ENCODE measurements around the gene SHANK2. TPM values are rescaled to one million over a fixed set of nuclear protein-coding genes. Genes with fewer than 3 reads are reported as not detected.

Gene SHANK2
- polyA plus RNA-seq, 1 donor from 2014 or later, result 13.6 TPM

DNA sequence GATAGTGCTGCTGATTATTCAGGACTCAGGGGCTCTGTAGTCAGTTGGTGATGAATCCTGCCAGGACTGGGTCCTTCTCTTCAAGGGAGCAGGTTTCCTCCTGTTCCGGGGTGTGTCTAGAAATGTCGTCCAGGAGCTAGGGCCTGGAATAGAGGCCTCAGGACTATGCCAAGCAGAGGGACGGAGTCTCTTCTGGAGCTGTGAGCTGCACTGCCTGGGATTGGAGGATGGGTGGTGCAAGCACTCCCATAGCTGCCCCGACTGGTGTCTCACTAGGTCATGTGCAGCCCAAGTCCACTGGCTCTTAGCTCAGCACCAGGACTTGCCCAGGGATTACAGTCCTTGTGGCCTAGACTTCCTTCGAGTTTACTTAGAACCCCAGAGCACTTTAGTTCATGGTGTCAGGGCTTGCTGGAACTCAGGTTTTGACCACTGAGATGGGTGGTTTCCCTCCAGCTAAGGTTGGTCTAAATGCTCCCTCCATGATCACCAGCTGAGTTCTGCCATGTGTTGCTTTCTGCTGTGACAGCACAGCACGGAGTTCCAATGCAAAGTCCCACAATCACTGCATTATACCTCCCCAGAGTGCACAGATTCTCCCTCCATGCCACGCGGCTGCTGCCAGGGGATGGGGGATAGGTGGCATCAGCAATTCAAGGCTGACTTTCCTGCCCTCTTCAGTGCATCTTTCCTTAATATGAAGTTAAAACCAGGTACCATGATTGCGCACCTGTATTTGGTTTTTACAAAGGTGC lies 42.6 kb upstream of the SHANK2 start:
- no peak for TF ChIP-seq TAF1 (IDR thresholded peaks at IDR 0.05; ENCODE audit: low read depth)
- no peak for TF ChIP-seq RAD21 (conservative IDR thresholded peaks at IDR 0.05)
- no peak for TF ChIP-seq MXI1 (conservative IDR thresholded peaks at IDR 0.05; ENCODE audit: poor library complexity, severe bottlenecking)
- TF ChIP-seq EZH2 (IDR thresholded peaks at IDR 0.05; ENCODE audit: borderline replicate concordance, insufficient read depth, low read length, poor library complexity, severe bottlenecking), result no peak
- TF ChIP-seq EP300 (conservative IDR thresholded peaks at IDR 0.05; ENCODE audit: poor library complexity, severe bottlenecking), result no peak
- TF ChIP-seq, protein P1, sequence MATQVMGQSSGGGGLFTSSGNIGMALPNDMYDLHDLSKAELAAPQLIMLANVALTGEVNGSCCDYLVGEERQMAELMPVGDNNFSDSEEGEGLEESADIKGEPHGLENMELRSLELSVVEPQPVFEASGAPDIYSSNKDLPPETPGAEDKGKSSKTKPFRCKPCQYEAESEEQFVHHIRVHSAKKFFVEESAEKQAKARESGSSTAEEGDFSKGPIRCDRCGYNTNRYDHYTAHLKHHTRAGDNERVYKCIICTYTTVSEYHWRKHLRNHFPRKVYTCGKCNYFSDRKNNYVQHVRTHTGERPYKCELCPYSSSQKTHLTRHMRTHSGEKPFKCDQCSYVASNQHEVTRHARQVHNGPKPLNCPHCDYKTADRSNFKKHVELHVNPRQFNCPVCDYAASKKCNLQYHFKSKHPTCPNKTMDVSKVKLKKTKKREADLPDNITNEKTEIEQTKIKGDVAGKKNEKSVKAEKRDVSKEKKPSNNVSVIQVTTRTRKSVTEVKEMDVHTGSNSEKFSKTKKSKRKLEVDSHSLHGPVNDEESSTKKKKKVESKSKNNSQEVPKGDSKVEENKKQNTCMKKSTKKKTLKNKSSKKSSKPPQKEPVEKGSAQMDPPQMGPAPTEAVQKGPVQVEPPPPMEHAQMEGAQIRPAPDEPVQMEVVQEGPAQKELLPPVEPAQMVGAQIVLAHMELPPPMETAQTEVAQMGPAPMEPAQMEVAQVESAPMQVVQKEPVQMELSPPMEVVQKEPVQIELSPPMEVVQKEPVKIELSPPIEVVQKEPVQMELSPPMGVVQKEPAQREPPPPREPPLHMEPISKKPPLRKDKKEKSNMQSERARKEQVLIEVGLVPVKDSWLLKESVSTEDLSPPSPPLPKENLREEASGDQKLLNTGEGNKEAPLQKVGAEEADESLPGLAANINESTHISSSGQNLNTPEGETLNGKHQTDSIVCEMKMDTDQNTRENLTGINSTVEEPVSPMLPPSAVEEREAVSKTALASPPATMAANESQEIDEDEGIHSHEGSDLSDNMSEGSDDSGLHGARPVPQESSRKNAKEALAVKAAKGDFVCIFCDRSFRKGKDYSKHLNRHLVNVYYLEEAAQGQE (IDR thresholded peaks at IDR 0.05; ENCODE audit: borderline replicate concordance), result no peak
- TF ChIP-seq, protein P2, sequence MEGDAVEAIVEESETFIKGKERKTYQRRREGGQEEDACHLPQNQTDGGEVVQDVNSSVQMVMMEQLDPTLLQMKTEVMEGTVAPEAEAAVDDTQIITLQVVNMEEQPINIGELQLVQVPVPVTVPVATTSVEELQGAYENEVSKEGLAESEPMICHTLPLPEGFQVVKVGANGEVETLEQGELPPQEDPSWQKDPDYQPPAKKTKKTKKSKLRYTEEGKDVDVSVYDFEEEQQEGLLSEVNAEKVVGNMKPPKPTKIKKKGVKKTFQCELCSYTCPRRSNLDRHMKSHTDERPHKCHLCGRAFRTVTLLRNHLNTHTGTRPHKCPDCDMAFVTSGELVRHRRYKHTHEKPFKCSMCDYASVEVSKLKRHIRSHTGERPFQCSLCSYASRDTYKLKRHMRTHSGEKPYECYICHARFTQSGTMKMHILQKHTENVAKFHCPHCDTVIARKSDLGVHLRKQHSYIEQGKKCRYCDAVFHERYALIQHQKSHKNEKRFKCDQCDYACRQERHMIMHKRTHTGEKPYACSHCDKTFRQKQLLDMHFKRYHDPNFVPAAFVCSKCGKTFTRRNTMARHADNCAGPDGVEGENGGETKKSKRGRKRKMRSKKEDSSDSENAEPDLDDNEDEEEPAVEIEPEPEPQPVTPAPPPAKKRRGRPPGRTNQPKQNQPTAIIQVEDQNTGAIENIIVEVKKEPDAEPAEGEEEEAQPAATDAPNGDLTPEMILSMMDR (IDR thresholded peaks at IDR 0.05; ENCODE audit: poor library complexity, severe bottlenecking), result no peak
- no peak for TF ChIP-seq SMC3 (conservative IDR thresholded peaks at IDR 0.05; ENCODE audit: poor library complexity)
- no peaks in the 10 kb centered on the region for H4K20me1 ChIP-seq (ENCODE audit: insufficient read depth)
- no peak overlapping the region for H3K4me3 ChIP-seq (ENCODE audit: low read length)
- no peak overlapping the region for H3K27ac ChIP-seq (ENCODE audit: low read length)
- peaks cover 5% of the 10 kb centered on the region for H3K9me3 ChIP-seq (ENCODE audit: low read length)
- H3K79me2 ChIP-seq (replicated peaks; ENCODE audit: insufficient read depth, low read length), result no peaks in the 10 kb centered on the region
- H3K9ac ChIP-seq (ENCODE audit: low read length), result no peak overlapping the region
- no peaks in the 10 kb centered on the region for H3K36me3 ChIP-seq (ENCODE audit: insufficient read depth, low read length)
- no peaks in the 10 kb centered on the region for H3K9me2 ChIP-seq (ENCODE audit: insufficient read depth, low read length)
- H3K4me2 ChIP-seq (ENCODE audit: low read length), result no peak overlapping the region
- no peaks in the 10 kb centered on the region for H3F3A ChIP-seq (ENCODE audit: insufficient read depth, low read length, poor library complexity, severe bottlenecking)
- no peak overlapping the region for H2AFZ ChIP-seq (ENCODE audit: low read depth, low read length)
- no peaks in the 10 kb centered on the region for H3K27me3 ChIP-seq (ENCODE audit: insufficient read depth, low read depth, low read length)

DNA sequence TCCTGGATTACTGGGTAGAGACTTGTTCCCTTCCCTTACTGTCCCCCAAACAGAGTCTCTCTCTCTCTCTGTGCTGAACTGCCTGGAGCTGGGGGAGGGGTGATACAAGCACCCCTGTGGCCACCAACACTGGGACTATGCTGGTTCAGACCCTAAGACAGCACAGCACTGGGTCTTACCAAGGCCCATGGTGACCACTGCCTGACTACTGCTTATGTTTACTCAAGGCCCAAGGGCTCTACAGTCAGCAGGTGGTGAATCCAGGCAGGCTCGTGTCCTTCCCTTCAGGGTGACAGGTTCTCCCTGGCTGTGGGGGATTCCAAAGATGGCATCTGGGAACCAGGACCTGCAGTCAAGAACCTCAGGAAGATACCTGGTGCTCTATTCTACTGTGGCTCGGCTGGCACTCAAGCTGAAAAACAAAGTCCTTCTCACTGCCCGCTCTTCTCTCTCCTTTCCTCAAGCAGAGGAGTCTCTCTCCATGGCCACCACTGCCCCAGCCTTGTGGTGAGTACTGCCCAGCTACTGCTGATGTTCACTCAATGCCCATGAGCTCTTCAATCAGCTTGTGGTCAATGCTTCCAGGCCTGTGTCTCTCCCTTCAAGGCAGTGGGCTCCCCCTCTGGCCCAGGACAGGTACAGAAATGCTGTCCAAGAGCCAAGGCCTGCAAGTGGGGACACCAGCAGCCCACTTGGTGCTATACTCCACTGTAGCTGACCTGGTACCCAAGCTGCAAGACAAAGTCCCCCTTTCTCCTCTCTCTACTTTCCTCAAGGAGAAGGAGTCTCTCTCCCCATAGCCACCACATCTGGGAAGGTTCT lies 41.8 kb upstream of the SHANK2 start:
- no peak overlapping the region for H3K4me2 ChIP-seq (ENCODE audit: low read length)
- no peaks in the 10 kb centered on the region for H4K20me1 ChIP-seq (ENCODE audit: insufficient read depth)
- no peak overlapping the region for H3K9ac ChIP-seq (ENCODE audit: low read length)
- H3K4me3 ChIP-seq (ENCODE audit: low read length), result no peak overlapping the region
- no peaks in the 10 kb centered on the region for H3K79me2 ChIP-seq (replicated peaks; ENCODE audit: insufficient read depth, low read length)
- H3F3A ChIP-seq (ENCODE audit: insufficient read depth, low read length, poor library complexity, severe bottlenecking), result no peaks in the 10 kb centered on the region
- no peaks in the 10 kb centered on the region for H3K9me2 ChIP-seq (ENCODE audit: insufficient read depth, low read length)
- H3K27ac ChIP-seq (ENCODE audit: low read length), result no peak overlapping the region
- no peaks in the 10 kb centered on the region for H3K36me3 ChIP-seq (ENCODE audit: insufficient read depth, low read length)
- peaks cover 5% of the 10 kb centered on the region for H3K9me3 ChIP-seq (ENCODE audit: low read length)
- TF ChIP-seq TAF1 (IDR thresholded peaks at IDR 0.05; ENCODE audit: low read depth) (no peak), EZH2 (IDR thresholded peaks at IDR 0.05; ENCODE audit: borderline replicate concordance, insufficient read depth, low read length, poor library complexity, severe bottlenecking) (no peak), RAD21 (conservative IDR thresholded peaks at IDR 0.05) (no peak), SMC3 (conservative IDR thresholded peaks at IDR 0.05; ENCODE audit: poor library complexity) (no peak), EP300 (conservative IDR thresholded peaks at IDR 0.05; ENCODE audit: poor library complexity, severe bottlenecking) (no peak), MXI1 (conservative IDR thresholded peaks at IDR 0.05; ENCODE audit: poor library complexity, severe bottlenecking) (no peak), POLR2AphosphoS5 (IDR thresholded peaks at IDR 0.05) (no peak)
- TF ChIP-seq, protein P1 (IDR thresholded peaks at IDR 0.05; ENCODE audit: borderline replicate concordance), result no peak
- TF ChIP-seq, protein P2 (IDR thresholded peaks at IDR 0.05; ENCODE audit: poor library complexity, severe bottlenecking), result no peak
- H2AFZ ChIP-seq (ENCODE audit: low read depth, low read length), result no peak overlapping the region
- no peaks in the 10 kb centered on the region for H3K27me3 ChIP-seq (ENCODE audit: insufficient read depth, low read depth, low read length)
